MM.1S (cell line): ENCODE results near the gene SLCO4A1.

Experiments used
- EZH2phosphoT487 ChIP-seq: fragments of 300-600 bp; sonication (generic); IDR thresholded peaks from 2 replicates; pipeline ENCODE4 v1.6.1; 2018; ENCODE audit warnings: antibody characterized with exemption, low read length
- TF ChIP-seq, protein P1 (sequence below): fragments of 300-600 bp; sonication (generic); IDR thresholded peaks from 2 replicates; pipeline ENCODE4 v1.5.1; 2016; ENCODE audit warnings: antibody characterized with exemption, low read length, mixed read lengths

DNA sequence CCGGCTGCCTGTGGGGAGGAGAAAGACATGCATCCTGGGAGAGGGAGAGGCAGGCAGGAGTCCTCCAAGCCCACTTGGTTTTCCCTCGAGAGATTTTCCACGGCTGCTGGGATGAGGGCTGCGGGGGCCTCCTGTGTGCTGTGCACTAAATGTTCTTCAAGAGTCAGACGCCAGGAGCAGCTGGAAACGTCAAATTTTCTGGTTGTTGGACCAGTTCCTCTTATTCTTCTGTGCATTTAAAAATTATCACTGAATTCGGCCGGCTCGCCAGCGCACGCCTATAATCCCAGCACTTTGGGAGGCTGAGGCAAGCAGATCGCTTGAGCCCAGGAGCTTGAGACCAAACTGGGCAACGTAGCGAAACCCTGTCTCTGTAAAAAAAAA lies 33.6 kb downstream of the SLCO4A1 start:
- TF ChIP-seq, protein P1, sequence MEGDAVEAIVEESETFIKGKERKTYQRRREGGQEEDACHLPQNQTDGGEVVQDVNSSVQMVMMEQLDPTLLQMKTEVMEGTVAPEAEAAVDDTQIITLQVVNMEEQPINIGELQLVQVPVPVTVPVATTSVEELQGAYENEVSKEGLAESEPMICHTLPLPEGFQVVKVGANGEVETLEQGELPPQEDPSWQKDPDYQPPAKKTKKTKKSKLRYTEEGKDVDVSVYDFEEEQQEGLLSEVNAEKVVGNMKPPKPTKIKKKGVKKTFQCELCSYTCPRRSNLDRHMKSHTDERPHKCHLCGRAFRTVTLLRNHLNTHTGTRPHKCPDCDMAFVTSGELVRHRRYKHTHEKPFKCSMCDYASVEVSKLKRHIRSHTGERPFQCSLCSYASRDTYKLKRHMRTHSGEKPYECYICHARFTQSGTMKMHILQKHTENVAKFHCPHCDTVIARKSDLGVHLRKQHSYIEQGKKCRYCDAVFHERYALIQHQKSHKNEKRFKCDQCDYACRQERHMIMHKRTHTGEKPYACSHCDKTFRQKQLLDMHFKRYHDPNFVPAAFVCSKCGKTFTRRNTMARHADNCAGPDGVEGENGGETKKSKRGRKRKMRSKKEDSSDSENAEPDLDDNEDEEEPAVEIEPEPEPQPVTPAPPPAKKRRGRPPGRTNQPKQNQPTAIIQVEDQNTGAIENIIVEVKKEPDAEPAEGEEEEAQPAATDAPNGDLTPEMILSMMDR: no peak
- TF ChIP-seq EZH2phosphoT487: no peak
